Stimulated activated CD4-positive, alpha-beta T cell treated with anti-CD3 and anti-CD28 coated beads, Interleukin-4, amount 100 ng/mL, for 48 hours (primary cell): ENCODE measurements around the gene E2F8.

Source experiments
- DNase-seq, 2 donors: peaks; one replicate each; pipeline ENCODE4 v3.0.0-alpha.2; 2020; ENCODE audit warnings: low read depth in 2 of 2

Gene E2F8

GRCh38 chr11:19220903-19221724, 19.6 kb downstream of the E2F8 start:
- DNase-seq: no peak

- DNase-seq: no peak
These were observed 21.8 kb downstream of the E2F8 start for GRCh38 chr11:19218786-19219460.

GRCh38 chr11:19218216-19218615, 22.5 kb downstream of the E2F8 start:
- DNase-seq: no peak

- no peak for DNase-seq
These were observed 23.9 kb downstream of the E2F8 start for GRCh38 chr11:19216709-19217374.

GRCh38 chr11:19216021-19216420, 24.7 kb downstream of the E2F8 start:
- DNase-seq: no peak

- no peak for DNase-seq
These were observed 31.0 kb downstream of the E2F8 start for GRCh38 chr11:19209617-19210370.

- no peak for DNase-seq
These were observed 31.7 kb downstream of the E2F8 start for GRCh38 chr11:19208959-19209546.

GRCh38 chr11:19208181-19208580, 32.6 kb downstream of the E2F8 start:
- no peak for DNase-seq

- no peak for DNase-seq
These were observed 35.9 kb downstream of the E2F8 start for GRCh38 chr11:19204836-19205235.

GRCh38 chr11:19201737-19202605, 38.8 kb downstream of the E2F8 start, which contains the start of gene CSRP3:
CSRP3 (minus strand) TSS chr11:19201983; CDS start chr11:19192448, 9,535 bp downstream.
- no peak for DNase-seq

GRCh38 chr11:19200410-19201201, 40.1 kb downstream of the E2F8 start:
- DNase-seq: no peak

- no peak for DNase-seq
These were observed 41.0 kb downstream of the E2F8 start for GRCh38 chr11:19199771-19200170.

GRCh38 chr11:19199048-19199447, 41.7 kb downstream of the E2F8 start:
- DNase-seq: no peak

GRCh38 chr11:19196432-19196831, 44.3 kb downstream of the E2F8 start:
- DNase-seq: no peak

GRCh38 chr11:19194620-19195308, 46.0 kb downstream of the E2F8 start:
- DNase-seq: no peak

- no peak for DNase-seq
These were observed 46.8 kb downstream of the E2F8 start for GRCh38 chr11:19193916-19194315.

- no peak for DNase-seq
These were observed 49.1 kb downstream of the E2F8 start for GRCh38 chr11:19191530-19192169.

GRCh38 chr11:19187833-19188258, 52.9 kb downstream of the E2F8 start:
- DNase-seq: no peak
